GM23338 (cell line): Measurements from ENCODE around the gene NT5M. TPM values are rescaled to one million over a fixed set of nuclear protein-coding genes. Genes with fewer than 3 reads are reported as not detected.

Source experiments
- ATAC-seq: fragments of 200-7000 bp; cut with Tn5 transposase; 3 replicates; pipeline ENCODE4 v1.9.1; 2020
- DNase-seq: peaks from one replicate; pipeline ENCODE4 v3.0.0-alpha.2; 2015; ENCODE audit warnings: low spot score
- H2AFZ ChIP-seq: fragments of 200-600 bp; sonication (generic); 2 replicates; pipeline ENCODE4 v1.8.0; 2016; ENCODE audit warnings: antibody characterized with exemption, mild to moderate bottlenecking, moderate library complexity
- H3F3A ChIP-seq: fragments of 200-600 bp; sonication (generic); replicated peaks from 2 replicates; pipeline ENCODE4 v1.8.0; 2017; ENCODE audit warnings: antibody characterized with exemption, mixed run types, low read depth
- H3K27ac ChIP-seq: fragments of 200-600 bp; sonication (generic); 2 replicates; pipeline ENCODE4 v1.6.1; 2016; ENCODE audit warnings: low read depth
- H3K27me3 ChIP-seq: fragments of 200-600 bp; sonication (generic); 2 replicates; pipeline ENCODE4 v1.8.0; 2016; ENCODE audit warnings: mild to moderate bottlenecking, mixed run types, moderate library complexity; ENCODE audit not compliant: insufficient read depth
- H3K36me3 ChIP-seq: fragments of 200-600 bp; sonication (generic); 2 replicates; pipeline ENCODE4 v1.8.0; 2016; ENCODE audit warnings: mild to moderate bottlenecking; ENCODE audit not compliant: insufficient read depth
- H3K4me1 ChIP-seq: fragments of 200-600 bp; sonication (generic); 2 replicates; pipeline ENCODE4 v1.8.0; 2016; ENCODE audit warnings: mild to moderate bottlenecking, moderate library complexity; ENCODE audit not compliant: insufficient read depth
- H3K4me2 ChIP-seq: fragments of 200-600 bp; sonication (generic); 2 replicates; pipeline ENCODE4 v1.7.1; 2017; ENCODE audit warnings: mixed run types
- H3K4me3 ChIP-seq: fragments of 200-600 bp; sonication (generic); 2 replicates; pipeline ENCODE4 v1.6.1; 2016; ENCODE audit warnings: mixed run types
- H3K79me2 ChIP-seq: fragments of 200-600 bp; sonication (generic); replicated peaks from 2 replicates; pipeline ENCODE4 v1.8.0; 2017; ENCODE audit warnings: mild to moderate bottlenecking; ENCODE audit not compliant: insufficient read depth
- H3K9me2 ChIP-seq: fragments of 200-600 bp; sonication (generic); 2 replicates; pipeline ENCODE4 v1.8.0; 2017; ENCODE audit not compliant: insufficient read depth
- H4K20me1 ChIP-seq: fragments of 200-600 bp; sonication (generic); replicated peaks from 2 replicates; pipeline ENCODE4 v1.8.0; 2017; ENCODE audit warnings: mild to moderate bottlenecking; ENCODE audit not compliant: insufficient read depth
- H3K27ac Mint-ChIP-seq: 2 replicates; pipeline ENCODE4 v1.8.0; 2020; ENCODE audit warnings: inconsistent platforms, mild to moderate bottlenecking, moderate library complexity, mixed read lengths
- H3K27me3 Mint-ChIP-seq: 3 replicates; pipeline ENCODE4 v1.8.0; 2022; ENCODE audit warnings: low read depth, mild to moderate bottlenecking, moderate library complexity, mixed read lengths, inconsistent platforms; ENCODE audit not compliant: insufficient read depth, poor library complexity
- H3K36me3 Mint-ChIP-seq: 3 replicates; pipeline ENCODE4 v1.8.0; 2021; ENCODE audit warnings: low read depth, mild to moderate bottlenecking, inconsistent platforms, moderate library complexity, mixed read lengths
- H3K4me1 Mint-ChIP-seq: 3 replicates; pipeline ENCODE4 v1.8.0; 2020; ENCODE audit warnings: mild to moderate bottlenecking, inconsistent platforms, mixed read lengths
- H3K4me3 Mint-ChIP-seq: 3 replicates; pipeline ENCODE4 v1.8.0; 2021; ENCODE audit warnings: moderate library complexity, mild to moderate bottlenecking, inconsistent platforms, mixed read lengths
- H3K9me3 Mint-ChIP-seq: 3 replicates; pipeline ENCODE4 v1.8.0; 2020; ENCODE audit warnings: moderate library complexity, mild to moderate bottlenecking, inconsistent platforms, mixed read lengths
- ETS1 ChIP-seq: IDR thresholded peaks from 2 replicates; pipeline ENCODE4 v1.6.1; 2016; ENCODE audit warnings: antibody characterized with exemption
- EZH2 ChIP-seq: fragments of 200-600 bp; sonication (generic); IDR thresholded peaks from one replicate; pipeline ENCODE4 v1.8.0; 2017; ENCODE audit warnings: antibody characterized with exemption, mild to moderate bottlenecking, low read depth; ENCODE audit not compliant: unreplicated experiment
- EZH2phosphoT487 ChIP-seq: fragments of 200-600 bp; sonication (generic); IDR thresholded peaks from one replicate; pipeline ENCODE4 v1.8.1; 2018; ENCODE audit warnings: antibody characterized with exemption; ENCODE audit not compliant: unreplicated experiment
- JUNB ChIP-seq: IDR thresholded peaks from one replicate; pipeline ENCODE4 v1.6.1; 2016; ENCODE audit warnings: antibody characterized with exemption; ENCODE audit not compliant: unreplicated experiment
- NANOG ChIP-seq: IDR thresholded peaks from 2 replicates; pipeline ENCODE4 v1.6.1; 2016; ENCODE audit warnings: antibody characterized with exemption, borderline replicate concordance
- POLR2AphosphoS5 ChIP-seq: IDR thresholded peaks from 2 replicates; pipeline ENCODE4 v1.6.1; 2016; ENCODE audit warnings: antibody characterized with exemption, low read depth
- ZNF114 ChIP-seq: fragments of 250-450 bp; sonication (Bioruptor Pico); IDR thresholded peaks from 2 replicates; pipeline ENCODE4 v1.5.0; 2020; ENCODE audit warnings: mild to moderate bottlenecking, moderate library complexity
- ZNF331 ChIP-seq: fragments of 250-450 bp; sonication (Bioruptor Pico); IDR thresholded peaks from 2 replicates; pipeline ENCODE4 v1.5.0; 2020; ENCODE audit warnings: low read depth, mild to moderate bottlenecking, moderate library complexity
- ZNF462 ChIP-seq: fragments of 250-450 bp; sonication (Bioruptor Pico); IDR thresholded peaks from 2 replicates; pipeline ENCODE4 v1.5.0; 2020; ENCODE audit warnings: mild to moderate bottlenecking, moderate library complexity
- polyA plus RNA-seq: library from polyadenylated mRNA; unstranded; fragments of >200 nt; fragmentation: Nextera tagmentation; extraction: Ambion mirVana; gene quantifications from 2 replicates; pipeline ENCODE4 v1.2.1, GENCODE V29; 2016
- total RNA-seq: library from RNA; depleted of rRNA; stranded (reverse); fragments of >200 nt; shearing (Covaris generic); gene quantifications from 2 replicates; pipeline ENCODE4 v1.2.3, GENCODE V29; 2014

Gene NT5M
- total and polyA plus RNA-seq, 2 experiments from 2014 or later = 6.0 to 10.6 TPM

GRCh38 chr17:17359271-17359670, 56.1 kb downstream of the NT5M start:
- no peak overlapping the region for H2AFZ ChIP-seq
- H3K4me3 Mint-ChIP-seq = no peak overlapping the region
- no peaks in the 10 kb centered on the region for H3K79me2 ChIP-seq
- no peak overlapping the region for H3K4me2 ChIP-seq
- TF ChIP-seq JUNB = no peak
- no peak for TF ChIP-seq POLR2AphosphoS5
- TF ChIP-seq ZNF331 (CRISPR knock-in tag) = no peak
- TF ChIP-seq ZNF462 (CRISPR knock-in tag) = no peak
- TF ChIP-seq ZNF114 = no peak
- no peak for TF ChIP-seq ETS1
- no peak for TF ChIP-seq NANOG
- no peak for TF ChIP-seq EZH2phosphoT487
- no peak for TF ChIP-seq EZH2
- H3K4me1 Mint-ChIP-seq = peaks cover 16% of the 10 kb centered on the region
- no peaks in the 10 kb centered on the region for H3K36me3 Mint-ChIP-seq
- no peaks in the 10 kb centered on the region; the same call in 1 of the 2 replicates for H3K4me1 ChIP-seq
- H3K36me3 ChIP-seq = no peaks in the 10 kb centered on the region
- H3K9me3 Mint-ChIP-seq = peaks cover 12% of the 10 kb centered on the region
- no peak for ATAC-seq
- no peak overlapping the region for H3K27ac ChIP-seq
- H3K27me3 ChIP-seq = no peaks in the 10 kb centered on the region
- H4K20me1 ChIP-seq = no peaks in the 10 kb centered on the region
- H3K27ac Mint-ChIP-seq = no peak overlapping the region
- DNase-seq = no peak
- no peaks in the 10 kb centered on the region for H3F3A ChIP-seq
- H3K9me2 ChIP-seq = no peaks in the 10 kb centered on the region
- H3K4me3 ChIP-seq = no peak overlapping the region
- H3K27me3 Mint-ChIP-seq = peaks cover 16% of the 10 kb centered on the region
